Measurements from ENCODE around the gene DEFB123. TPM values are rescaled to one million over a fixed set of nuclear protein-coding genes. Genes with fewer than 3 reads are reported as not detected.

DEFB123 gene
- not detected for total RNA-seq

- WGBS, 2 donors = 63 to 76% methylated on average over 6 to 13 of the region's 16 CpGs
Observed at GRCh38 chr20:31440012-31440659, at the start of gene DEFB123. TSS of gene DEFB123 (plus strand) at chr20:31440632. CDS start at chr20:31440699, 67 bp downstream.

GRCh38 chr20:31392836-31393235 is 47.6 kb upstream of the DEFB123 start:
- Histone ChIP-seq H3K27me3 (no peaks in the 10 kb centered on the region), H3K27ac (no peak overlapping the region), H3K4me1 (no peaks in the 10 kb centered on the region), H3K4me3 (no peak overlapping the region), H3K36me3 (no peaks in the 10 kb centered on the region), H3K9me3 (no peaks in the 10 kb centered on the region)
- intact Hi-C loops (cut with DNase I) = no loop called here
- no peak for DNase-seq
- no peak for TF ChIP-seq POLR2A (IDR thresholded peaks at IDR 0.05)
- TF ChIP-seq, protein P1, sequence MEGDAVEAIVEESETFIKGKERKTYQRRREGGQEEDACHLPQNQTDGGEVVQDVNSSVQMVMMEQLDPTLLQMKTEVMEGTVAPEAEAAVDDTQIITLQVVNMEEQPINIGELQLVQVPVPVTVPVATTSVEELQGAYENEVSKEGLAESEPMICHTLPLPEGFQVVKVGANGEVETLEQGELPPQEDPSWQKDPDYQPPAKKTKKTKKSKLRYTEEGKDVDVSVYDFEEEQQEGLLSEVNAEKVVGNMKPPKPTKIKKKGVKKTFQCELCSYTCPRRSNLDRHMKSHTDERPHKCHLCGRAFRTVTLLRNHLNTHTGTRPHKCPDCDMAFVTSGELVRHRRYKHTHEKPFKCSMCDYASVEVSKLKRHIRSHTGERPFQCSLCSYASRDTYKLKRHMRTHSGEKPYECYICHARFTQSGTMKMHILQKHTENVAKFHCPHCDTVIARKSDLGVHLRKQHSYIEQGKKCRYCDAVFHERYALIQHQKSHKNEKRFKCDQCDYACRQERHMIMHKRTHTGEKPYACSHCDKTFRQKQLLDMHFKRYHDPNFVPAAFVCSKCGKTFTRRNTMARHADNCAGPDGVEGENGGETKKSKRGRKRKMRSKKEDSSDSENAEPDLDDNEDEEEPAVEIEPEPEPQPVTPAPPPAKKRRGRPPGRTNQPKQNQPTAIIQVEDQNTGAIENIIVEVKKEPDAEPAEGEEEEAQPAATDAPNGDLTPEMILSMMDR (IDR thresholded peaks at IDR 0.05) = no peak
- 48 to 76% methylated on average over 2 of the region's 2 CpGs for WGBS, 2 donors

More at GRCh38 chr20:31440012-31440659, at the start of gene DEFB123:
- Histone ChIP-seq H3K4me3 (no peak within 1 kb of the TSS), H3K36me3 (no peaks in the 10 kb centered on the region), H3K27me3 (peaks cover 0 to 19% (median 0%) of the 10 kb centered on the region in 4 donors), H3K27ac (no peak within 1 kb of the TSS), H3K9me3 (no peaks in the 10 kb centered on the region), H3K4me1 (no peaks in the 10 kb centered on the region)
- TF ChIP-seq, protein P1 (IDR thresholded peaks at IDR 0.05) = no peak
- TF ChIP-seq POLR2A (IDR thresholded peaks at IDR 0.05) = no peak
- DNase-seq = no peak
- intact Hi-C loops (cut with DNase I) = no loop called here

DNA sequence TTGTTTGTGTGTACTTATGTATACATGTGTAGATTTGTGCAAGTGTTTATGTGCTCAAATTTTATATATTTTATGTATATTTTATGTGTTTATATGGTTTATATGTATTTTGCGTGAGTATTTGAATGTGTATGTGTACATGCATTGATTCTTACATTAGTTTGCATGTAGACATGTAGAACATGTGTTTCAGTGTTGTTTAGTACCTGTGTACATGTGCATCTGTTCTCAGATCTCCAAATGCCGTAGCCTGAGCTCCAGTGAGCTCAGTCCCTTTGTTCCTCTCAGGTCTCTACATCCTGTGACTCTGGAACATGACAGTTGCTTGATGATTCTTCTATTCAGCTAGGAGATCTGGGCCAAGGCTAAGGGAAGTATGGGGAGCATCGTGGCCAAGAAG is 45.5 kb upstream of the DEFB123 start:
- Histone ChIP-seq H3K4me1 (no peaks in the 10 kb centered on the region), H3K4me3 (no peak overlapping the region), H3K9me3 (no peaks in the 10 kb centered on the region), H3K27ac (no peak overlapping the region), H3K27me3 (no peaks in the 10 kb centered on the region), H3K36me3 (no peaks in the 10 kb centered on the region)
- DNase-seq = no peak
- WGBS, 2 donors = 26 to 30% methylated on average over 3 of the region's 3 CpGs
- intact Hi-C loops (cut with DNase I) = no loop called here
- TF ChIP-seq, protein P1 (IDR thresholded peaks at IDR 0.05) = no peak

- no peaks in the 10 kb centered on the region for H3K4me1 ChIP-seq
- 60% methylated on average over 1 of the region's 1 CpG for WGBS, 2 donors
- intact Hi-C loops (cut with DNase I) = no loop called here
- H3K27me3 ChIP-seq = peaks cover 0 to 7% (median 0%) of the 10 kb centered on the region in 4 donors
- no peak overlapping the region for H3K4me3 ChIP-seq
- H3K27ac ChIP-seq = no peak overlapping the region
- DNase-seq = no peak
- no peak for TF ChIP-seq POLR2A (IDR thresholded peaks at IDR 0.05)
- TF ChIP-seq, protein P1 (IDR thresholded peaks at IDR 0.05) = no peak
- H3K36me3 ChIP-seq = no peaks in the 10 kb centered on the region
- no peaks in the 10 kb centered on the region for H3K9me3 ChIP-seq
Observed at GRCh38 chr20:31403886-31404285, 36.5 kb upstream of the DEFB123 start.

GRCh38 chr20:31406115-31406514 is 34.3 kb upstream of the DEFB123 start, which contains the start of gene DEFB121:
TSS of gene DEFB121 (minus strand) at chr20:31406215. CDS start at chr20:31406152, 63 bp downstream.
- no peaks in the 10 kb centered on the region for H3K9me3 ChIP-seq
- DNase-seq = no peak
- no peaks in the 10 kb centered on the region for H3K36me3 ChIP-seq
- intact Hi-C loops (cut with DNase I) = no loop called here
- H3K27ac ChIP-seq = no peak within 1 kb of the TSS
- H3K27me3 ChIP-seq = peaks cover 0 to 7% (median 0%) of the 10 kb centered on the region in 4 donors
- no peak for TF ChIP-seq POLR2A (IDR thresholded peaks at IDR 0.05)
- TF ChIP-seq, protein P1 (IDR thresholded peaks at IDR 0.05) = no peak
- 29 to 40% methylated on average over 3 of the region's 3 CpGs for WGBS, 2 donors
- no peak within 1 kb of the TSS for H3K4me3 ChIP-seq
- no peaks in the 10 kb centered on the region for H3K4me1 ChIP-seq
